K562 (cell line): ENCODE measurements around the gene SLC43A2. TPM values are rescaled to one million over a fixed set of nuclear protein-coding genes. Genes with fewer than 3 reads are reported as not detected.

ENCODE experiments used
- ATAC-seq: fragments of 200-7000 bp; cut with Tn5 transposase; 3 replicates; pipeline ENCODE4 v1.9.1; 2020; ENCODE audit warnings: moderate library complexity
- BruUV-seq: library from RNA; stranded (reverse); fragments of 400-500 nt; replicated peaks from 2 replicates; lab custom pipeline; 2021; lab: Mats Ljungman, UMichigan
- CTCF ChIA-PET: fragments of 300-600 bp; formaldehyde crosslinking; extraction: SDS; loops from one replicate; lab custom pipeline; 2021; ENCODE audit warnings: low intra/inter-chr PET ratio; lab: Yijun Ruan, JAX
- POLR2A ChIA-PET: fragments of 300-600, 350-650 bp; sonication (Branson Sonifier 250); formaldehyde crosslinking; extraction: SDS; loops from one replicate; lab custom pipeline; 2021; ENCODE audit warnings: antibody characterized with exemption, inconsistent platforms; lab: Yijun Ruan, JAX
- DNase-seq, 4 experiments: peaks; one replicate each; pipeline versions ENCODE4 v3.0.0 to v3.0.0-alpha.2; 2011 to 2018; ENCODE audit warnings: low spot score in 3 of 4, mixed read lengths in 3 of 4; ENCODE audit errors: extremely low read depth in 1 of 4
- FAIRE-seq: peaks from 2 replicates; lab custom pipeline; 2011; peaks lifted over from hg19 to GRCh38; lab: Jason Lieb, UNC
- H2AFZ ChIP-seq: 2 replicates; pipeline ENCODE4 v1.6.0; 2011; ENCODE audit warnings: low read depth, low read length, control low read depth, inconsistent platforms
- H3K27ac ChIP-seq: fragments of 200-600 bp; 3 replicates; pipeline ENCODE4 v1.8.0; 2011; ENCODE audit warnings: low read depth, mild to moderate bottlenecking, control low read depth, inconsistent platforms, low read length, moderate library complexity, mixed read lengths; ENCODE audit errors: extremely low read depth
- H3K27me3 ChIP-seq, 2 experiments: fragments of 300-600 bp in 1 of 2; 2 replicates in 1 of 2; 3 replicates in 1 of 2; pipeline versions ENCODE4 v1.6.0 to v1.8.0; 2011; ENCODE audit warnings: inconsistent platforms in 2 of 2, low read length in 2 of 2, mild to moderate bottlenecking in 1 of 2, mixed read lengths in 1 of 2, moderate library complexity in 1 of 2; ENCODE audit not compliant: control insufficient read depth in 2 of 2, insufficient read depth in 2 of 2
- H3K36me3 ChIP-seq: fragments of 300-600 bp; 3 replicates; pipeline ENCODE4 v1.8.0; 2011; ENCODE audit warnings: mild to moderate bottlenecking, low read length, inconsistent platforms; ENCODE audit not compliant: control insufficient read depth, insufficient read depth
- H3K4me1 ChIP-seq, 2 experiments: fragments of 200-600 bp in 1 of 2; replicated peaks in 1 of 2; 2 replicates in 1 of 2; 3 replicates in 1 of 2; pipeline versions ENCODE4 v1.5.1 to v1.8.0; 2011; ENCODE audit warnings: inconsistent platforms in 2 of 2, low read length in 2 of 2, mild to moderate bottlenecking in 1 of 2, mixed read lengths in 1 of 2, moderate library complexity in 1 of 2; ENCODE audit not compliant: control insufficient read depth in 2 of 2, insufficient read depth in 2 of 2
- H3K4me2 ChIP-seq: 2 replicates; pipeline ENCODE4 v1.6.1; 2011; ENCODE audit warnings: low read length, control low read depth, inconsistent platforms, mixed read lengths; ENCODE audit not compliant: insufficient read depth
- H3K4me3 ChIP-seq: fragments of 200-600 bp; sonication (generic), shearing (Covaris generic); 2 replicates; pipeline ENCODE4 v1.5.1; 2016; ENCODE audit warnings: control low read depth, inconsistent platforms
- H3K79me2 ChIP-seq: fragments of 200-600 bp; 3 replicates; pipeline ENCODE4 v1.8.0; 2011; ENCODE audit warnings: low read length, inconsistent platforms; ENCODE audit not compliant: control insufficient read depth, insufficient read depth
- H3K9ac ChIP-seq, 2 experiments: 2 replicates each; pipeline versions ENCODE4 v1.6.0 to v1.6.1; 2011; ENCODE audit warnings: low read depth in 2 of 2, low read length in 2 of 2, control low read depth in 1 of 2, inconsistent platforms in 1 of 2, mild to moderate bottlenecking in 1 of 2, mixed read lengths in 1 of 2; ENCODE audit not compliant: insufficient read depth in 1 of 2
- H3K9me1 ChIP-seq: one replicate; pipeline ENCODE4 v1.6.0; 2011; ENCODE audit warnings: inconsistent platforms, mild to moderate bottlenecking, low read length, moderate library complexity; ENCODE audit not compliant: control insufficient read depth, insufficient read depth
- H3K9me3 ChIP-seq: replicated peaks from 2 replicates; pipeline ENCODE4 v1.5.1; 2011; ENCODE audit warnings: low read depth, low read length, inconsistent platforms; ENCODE audit not compliant: control insufficient read depth, insufficient read depth
- H4K20me1 ChIP-seq: replicated peaks from 2 replicates; pipeline ENCODE4 v1.6.1; 2011; ENCODE audit warnings: low read length, inconsistent platforms, mixed read lengths; ENCODE audit not compliant: control insufficient read depth, insufficient read depth
- BRD9 ChIP-seq: fragments of 450-650 bp; IDR thresholded peaks from 2 replicates; pipeline ENCODE4 v1.6.1; 2018; ENCODE audit warnings: low read depth; ENCODE audit not compliant: partially characterized antibody
- CHD2 ChIP-seq: IDR thresholded peaks from 2 replicates; pipeline ENCODE4 v1.6.1; 2011; ENCODE audit warnings: low read depth, low read length
- HNRNPUL1 ChIP-seq: fragments of 200-400 bp; formaldehyde crosslinking; IDR thresholded peaks from 2 replicates; pipeline ENCODE4 v1.6.1; 2017; ENCODE audit warnings: low read length
- POLR2AphosphoS2 ChIP-seq: IDR thresholded peaks from 2 replicates; pipeline ENCODE4 v1.6.1; 2012; ENCODE audit warnings: low read length, improper control_type of control experiment
- SIN3B ChIP-seq: fragments of 450-650 bp; IDR thresholded peaks from 2 replicates; pipeline ENCODE4 v1.6.1; 2017; ENCODE audit warnings: low read depth, mild to moderate bottlenecking, moderate library complexity
- ZC3H4 ChIP-seq: sonication (generic); formaldehyde crosslinking; IDR thresholded peaks from 2 replicates; pipeline ENCODE4 v1.9.0; 2021; ENCODE audit warnings: missing genetic modification reagents, borderline replicate concordance
- ZNF263 ChIP-seq: sonication (generic); formaldehyde crosslinking; IDR thresholded peaks from 2 replicates; pipeline ENCODE4 v1.8.0; 2022; ENCODE audit warnings: mild to moderate bottlenecking, missing genetic modification reagents, borderline replicate concordance
- WGBS: fragments of 100-300 bp; shearing (Covaris generic); methylation state at CpG from one replicate; pipeline ENCODE4 v1.1.6; 2016; ENCODE audit warnings: low coverage, mixed read lengths; ENCODE audit not compliant: insufficient coverage; ENCODE audit errors: missing lambda C conversion rate; 5-methylcytosine and 5-hydroxymethylcytosine counted together
- in situ Hi-C: fragments of 300-500 bp; cut with MboI; formaldehyde crosslinking; loops from 4 replicates; pipeline ENCODE4 v1.15.0; 2018; ENCODE audit warnings: inconsistent platforms, mixed read lengths
- intact Hi-C: fragments of 100-400 bp; cut with micrococcal nuclease; formaldehyde crosslinking; loops from 2 replicates; pipeline ENCODE4 v1.14.2; 2022
- polyA plus RNA-seq, 8 experiments: library from polyadenylated mRNA; depleted of rRNA in 4 of 8; stranded (reverse) in 5 of 8; unstranded in 3 of 8; fragments of >200 nt; fragmentation: Nextera tagmentation in 2 of 8; fragmentation: Illumina TruSeq in 1 of 8; extraction: Ambion mirVana in 2 of 8; extraction: Trizol in 1 of 8; gene quantifications; 2 replicates each; pipeline versions ENCODE4 v1.2.1 to v1.2.3, GENCODE V29; 2011 to 2014; ENCODE audit warnings: inconsistent platforms in 1 of 8, missing spikeins in 1 of 8
- total RNA-seq, 7 experiments: library from RNA; depleted of rRNA in 6 of 7; stranded (reverse); fragments of >200 nt in 6 of 7; fragmentation: Illumina TruSeq in 2 of 7; extraction: Trizol in 2 of 7; gene quantifications; 2 replicates each; pipeline versions ENCODE4 v1.2.1 to v1.2.3, GENCODE V29; 2011 to 2021; ENCODE audit warnings: low replicate concordance in 1 of 7
- TF ChIP-seq, protein P1 (sequence below), 3 experiments: fragments of 200-800 bp in 1 of 3; fragments of 250-450 bp in 1 of 3; fragments of 450-650 bp in 1 of 3; sonication (Bioruptor Pico) in 1 of 3; sonication (Bioruptor generic) in 1 of 3; formaldehyde crosslinking in 1 of 3; IDR thresholded peaks; 2 replicates each; pipeline versions ENCODE4 v1.6.1 to v1.8.0; 2016 to 2022; ENCODE audit warnings: mild to moderate bottlenecking in 2 of 3, missing genetic modification characterization in 2 of 3, missing compliant biosample characterization in 1 of 3, moderate library complexity in 1 of 3
- TF ChIP-seq, protein P2 (sequence below): fragments of 450-650 bp; IDR thresholded peaks from 2 replicates; pipeline ENCODE4 v1.6.1; 2016; ENCODE audit warnings: borderline replicate concordance
- TF ChIP-seq, protein P3 (sequence below): fragments of 250-450 bp; sonication (Bioruptor Pico); IDR thresholded peaks from 2 replicates; pipeline ENCODE4 v1.8.0; 2022; ENCODE audit warnings: inconsistent platforms
- TF ChIP-seq, protein P4 (sequence below): fragments of 200-800 bp; sonication (Bioruptor generic); IDR thresholded peaks from 2 replicates; pipeline ENCODE4 v1.6.1; 2017; ENCODE audit warnings: missing genetic modification characterization, missing compliant biosample characterization

Gene SLC43A2
- total and polyA plus RNA-seq, 9 of the 15 experiments (the other 6 are each of a cell fraction or from before 2014, with no cell fraction given): 0.03 to 10.2 (median 3.6) TPM

DNA sequence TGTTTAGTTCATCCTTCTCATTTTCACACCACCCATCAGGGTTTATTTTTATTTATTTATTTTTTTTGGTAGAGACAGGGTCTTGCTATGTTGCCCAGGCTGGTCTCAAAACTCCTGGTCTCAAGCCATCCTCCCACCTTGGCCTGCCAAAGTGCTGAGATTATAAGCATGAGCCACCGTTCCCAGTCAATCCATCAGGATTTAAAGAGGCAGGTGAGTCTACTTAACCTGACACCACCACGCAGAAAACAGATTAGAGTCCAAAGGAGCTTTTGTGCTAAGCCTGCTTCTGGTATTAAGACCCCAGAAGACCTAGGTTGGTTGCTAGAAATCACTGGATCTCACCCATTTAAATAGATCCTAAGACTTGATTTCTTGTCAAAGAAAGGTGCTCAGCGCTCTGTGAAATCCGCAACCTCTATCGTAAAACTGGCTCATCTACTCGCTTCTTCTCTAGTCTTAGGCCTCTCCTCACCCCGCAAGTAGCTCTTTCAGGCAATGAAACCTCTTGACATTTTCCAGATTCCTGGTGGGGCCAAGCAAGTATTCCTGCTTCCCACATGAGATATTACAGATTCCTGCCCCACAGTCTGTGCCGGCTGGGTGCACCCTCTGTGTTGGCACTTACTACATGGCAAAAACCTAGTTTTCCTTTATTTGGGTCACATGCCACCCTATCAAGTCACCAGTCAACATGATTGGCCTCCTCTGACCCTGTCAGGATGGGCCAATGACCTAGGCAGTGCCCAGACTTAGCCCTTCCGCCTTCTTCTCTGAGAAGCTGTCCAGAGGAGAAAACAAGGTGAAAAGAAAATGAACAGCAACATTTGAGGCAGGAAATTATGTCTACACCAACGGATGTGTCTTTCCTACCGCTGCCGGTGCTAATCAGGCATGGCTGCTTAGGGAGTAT, 75.0 kb downstream of the SLC43A2 start:
- Histone ChIP-seq H3K36me3 (peaks cover 62% of the 10 kb centered on the region; the same call in 2 of the 3 replicates), H3K4me3 (no peak overlapping the region), H3K27me3 (no peaks in the 10 kb centered on the region), H3K27ac (no peak overlapping the region), H3K9me1 (no peaks in the 10 kb centered on the region), H3K4me1 (peaks cover 11 to 35% of the 10 kb centered on the region in 2 experiments; a peak in 4 of 5 replicates), H4K20me1 (peaks cover 7% of the 10 kb centered on the region), H3K79me2 (peaks cover 5% of the 10 kb centered on the region), H2AFZ (no peak overlapping the region), H3K9ac (no peak overlapping the region), H3K9me3 (no peaks in the 10 kb centered on the region; the same call in 1 of the 2 replicates), H3K4me2 (no peak overlapping the region)
- BruUV-seq: no TSS peak
- in situ Hi-C loops: no loop called here
- FAIRE-seq: no peak
- POLR2A ChIA-PET: interaction anchor here (0.7 to 0.9 kb wide), 2 partner anchors 38 to 161 kb away, joined by 3 read pairs; no protein-coding TSS in a partner anchor
- WGBS: 96% methylated on average over 12 of the region's 12 CpGs
- ATAC-seq: no peak
- intact Hi-C loops: no loop called here
- DNase-seq: no peak
- CTCF ChIA-PET: no interaction called here
- TF ChIP-seq HNRNPUL1 (no peak), SIN3B (no peak), BRD9 (no peak), CHD2 (no peak), ZNF263 (CRISPR knock-in tag) (no peak), POLR2AphosphoS2 (no peak), ZC3H4 (no peak)
- TF ChIP-seq, protein P1, sequence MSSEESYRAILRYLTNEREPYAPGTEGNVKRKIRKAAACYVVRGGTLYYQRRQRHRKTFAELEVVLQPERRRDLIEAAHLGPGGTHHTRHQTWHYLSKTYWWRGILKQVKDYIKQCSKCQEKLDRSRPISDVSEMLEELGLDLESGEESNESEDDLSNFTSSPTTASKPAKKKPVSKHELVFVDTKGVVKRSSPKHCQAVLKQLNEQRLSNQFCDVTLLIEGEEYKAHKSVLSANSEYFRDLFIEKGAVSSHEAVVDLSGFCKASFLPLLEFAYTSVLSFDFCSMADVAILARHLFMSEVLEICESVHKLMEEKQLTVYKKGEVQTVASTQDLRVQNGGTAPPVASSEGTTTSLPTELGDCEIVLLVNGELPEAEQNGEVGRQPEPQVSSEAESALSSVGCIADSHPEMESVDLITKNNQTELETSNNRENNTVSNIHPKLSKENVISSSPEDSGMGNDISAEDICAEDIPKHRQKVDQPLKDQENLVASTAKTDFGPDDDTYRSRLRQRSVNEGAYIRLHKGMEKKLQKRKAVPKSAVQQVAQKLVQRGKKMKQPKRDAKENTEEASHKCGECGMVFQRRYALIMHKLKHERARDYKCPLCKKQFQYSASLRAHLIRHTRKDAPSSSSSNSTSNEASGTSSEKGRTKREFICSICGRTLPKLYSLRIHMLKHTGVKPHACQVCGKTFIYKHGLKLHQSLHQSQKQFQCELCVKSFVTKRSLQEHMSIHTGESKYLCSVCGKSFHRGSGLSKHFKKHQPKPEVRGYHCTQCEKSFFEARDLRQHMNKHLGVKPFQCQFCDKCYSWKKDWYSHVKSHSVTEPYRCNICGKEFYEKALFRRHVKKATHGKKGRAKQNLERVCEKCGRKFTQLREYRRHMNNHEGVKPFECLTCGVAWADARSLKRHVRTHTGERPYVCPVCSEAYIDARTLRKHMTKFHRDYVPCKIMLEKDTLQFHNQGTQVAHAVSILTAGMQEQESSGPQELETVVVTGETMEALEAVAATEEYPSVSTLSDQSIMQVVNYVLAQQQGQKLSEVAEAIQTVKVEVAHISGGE (CRISPR knock-in tag; IDR thresholded peaks at IDR 0.05): no peak
- TF ChIP-seq, protein P2, sequence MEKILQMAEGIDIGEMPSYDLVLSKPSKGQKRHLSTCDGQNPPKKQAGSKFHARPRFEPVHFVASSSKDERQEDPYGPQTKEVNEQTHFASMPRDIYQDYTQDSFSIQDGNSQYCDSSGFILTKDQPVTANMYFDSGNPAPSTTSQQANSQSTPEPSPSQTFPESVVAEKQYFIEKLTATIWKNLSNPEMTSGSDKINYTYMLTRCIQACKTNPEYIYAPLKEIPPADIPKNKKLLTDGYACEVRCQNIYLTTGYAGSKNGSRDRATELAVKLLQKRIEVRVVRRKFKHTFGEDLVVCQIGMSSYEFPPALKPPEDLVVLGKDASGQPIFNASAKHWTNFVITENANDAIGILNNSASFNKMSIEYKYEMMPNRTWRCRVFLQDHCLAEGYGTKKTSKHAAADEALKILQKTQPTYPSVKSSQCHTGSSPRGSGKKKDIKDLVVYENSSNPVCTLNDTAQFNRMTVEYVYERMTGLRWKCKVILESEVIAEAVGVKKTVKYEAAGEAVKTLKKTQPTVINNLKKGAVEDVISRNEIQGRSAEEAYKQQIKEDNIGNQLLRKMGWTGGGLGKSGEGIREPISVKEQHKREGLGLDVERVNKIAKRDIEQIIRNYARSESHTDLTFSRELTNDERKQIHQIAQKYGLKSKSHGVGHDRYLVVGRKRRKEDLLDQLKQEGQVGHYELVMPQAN: no peak
- TF ChIP-seq, protein P3, sequence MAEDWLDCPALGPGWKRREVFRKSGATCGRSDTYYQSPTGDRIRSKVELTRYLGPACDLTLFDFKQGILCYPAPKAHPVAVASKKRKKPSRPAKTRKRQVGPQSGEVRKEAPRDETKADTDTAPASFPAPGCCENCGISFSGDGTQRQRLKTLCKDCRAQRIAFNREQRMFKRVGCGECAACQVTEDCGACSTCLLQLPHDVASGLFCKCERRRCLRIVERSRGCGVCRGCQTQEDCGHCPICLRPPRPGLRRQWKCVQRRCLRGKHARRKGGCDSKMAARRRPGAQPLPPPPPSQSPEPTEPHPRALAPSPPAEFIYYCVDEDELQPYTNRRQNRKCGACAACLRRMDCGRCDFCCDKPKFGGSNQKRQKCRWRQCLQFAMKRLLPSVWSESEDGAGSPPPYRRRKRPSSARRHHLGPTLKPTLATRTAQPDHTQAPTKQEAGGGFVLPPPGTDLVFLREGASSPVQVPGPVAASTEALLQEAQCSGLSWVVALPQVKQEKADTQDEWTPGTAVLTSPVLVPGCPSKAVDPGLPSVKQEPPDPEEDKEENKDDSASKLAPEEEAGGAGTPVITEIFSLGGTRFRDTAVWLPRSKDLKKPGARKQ (CRISPR knock-in tag): no peak
- TF ChIP-seq, protein P4, sequence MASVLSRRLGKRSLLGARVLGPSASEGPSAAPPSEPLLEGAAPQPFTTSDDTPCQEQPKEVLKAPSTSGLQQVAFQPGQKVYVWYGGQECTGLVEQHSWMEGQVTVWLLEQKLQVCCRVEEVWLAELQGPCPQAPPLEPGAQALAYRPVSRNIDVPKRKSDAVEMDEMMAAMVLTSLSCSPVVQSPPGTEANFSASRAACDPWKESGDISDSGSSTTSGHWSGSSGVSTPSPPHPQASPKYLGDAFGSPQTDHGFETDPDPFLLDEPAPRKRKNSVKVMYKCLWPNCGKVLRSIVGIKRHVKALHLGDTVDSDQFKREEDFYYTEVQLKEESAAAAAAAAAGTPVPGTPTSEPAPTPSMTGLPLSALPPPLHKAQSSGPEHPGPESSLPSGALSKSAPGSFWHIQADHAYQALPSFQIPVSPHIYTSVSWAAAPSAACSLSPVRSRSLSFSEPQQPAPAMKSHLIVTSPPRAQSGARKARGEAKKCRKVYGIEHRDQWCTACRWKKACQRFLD: no peak
